HepG2 (cell line): ENCODE measurements around the gene RAB40C. TPM values are rescaled to one million over a fixed set of nuclear protein-coding genes. Genes with fewer than 3 reads are reported as not detected.
A peak's percentile ranks its signal among the peaks of the same experiment; 100 is the strongest.

Experiments
- ATAC-seq: fragments of 200-7000 bp; cut with Tn5 transposase; 3 replicates; pipeline ENCODE4 v1.9.1; 2020; ENCODE audit warnings: mild to moderate bottlenecking, moderate library complexity
- BruUV-seq: library from RNA; stranded (reverse); fragments of 400-500 nt; replicated peaks from 2 replicates; lab custom pipeline; 2021; lab: Mats Ljungman, UMichigan
- CTCF ChIA-PET: fragments of 300-600 bp; formaldehyde crosslinking; extraction: SDS; loops from one replicate; lab custom pipeline; 2021; ENCODE audit warnings: low total read pairs, inconsistent platforms, low intra/inter-chr PET ratio; lab: Yijun Ruan, JAX
- POLR2A ChIA-PET: fragments of 350-600 bp; sonication (Branson Sonifier 250); formaldehyde crosslinking; loops from one replicate; lab custom pipeline; 2020; ENCODE audit warnings: antibody characterized with exemption, inconsistent platforms; lab: Yijun Ruan, JAX
- DNase-seq: peaks from one replicate; pipeline ENCODE4 v3.0.0-alpha.2; 2015; ENCODE audit warnings: low spot score
- FAIRE-seq: peaks from 3 replicates; lab custom pipeline; 2011; peaks lifted over from hg19 to GRCh38; lab: Jason Lieb, UNC
- H2AFZ ChIP-seq: one replicate; pipeline ENCODE4 v1.6.1; 2011; ENCODE audit warnings: low read length, inconsistent platforms
- H3K27ac ChIP-seq: fragments of 300-600 bp; 3 replicates; pipeline ENCODE4 v1.8.0; 2011; ENCODE audit warnings: mixed run types, mild to moderate bottlenecking, mixed read lengths, low read length, inconsistent platforms; ENCODE audit not compliant: insufficient read depth; ENCODE audit errors: extremely low read length
- H3K27me3 ChIP-seq, 2 experiments: fragments of 200-600 bp in 1 of 2; 2 replicates in 1 of 2; 3 replicates in 1 of 2; pipeline versions ENCODE4 v1.6.0 to v1.8.0; 2011; ENCODE audit warnings: low read length in 2 of 2, mild to moderate bottlenecking in 2 of 2, moderate library complexity in 2 of 2, inconsistent platforms in 1 of 2; ENCODE audit not compliant: insufficient read depth in 2 of 2, control insufficient read depth in 1 of 2
- H3K36me3 ChIP-seq, 2 experiments: fragments of 200-600 bp in 1 of 2; replicated peaks in 1 of 2; 2 replicates in 1 of 2; 3 replicates in 1 of 2; pipeline versions ENCODE4 v1.5.1 to v1.8.0; 2011; ENCODE audit warnings: low read length in 2 of 2, inconsistent platforms in 1 of 2; ENCODE audit not compliant: insufficient read depth in 2 of 2, control insufficient read depth in 1 of 2
- H3K4me1 ChIP-seq: 2 replicates; pipeline ENCODE4 v1.5.1; 2012; ENCODE audit warnings: low read length, inconsistent platforms; ENCODE audit not compliant: insufficient read depth
- H3K4me2 ChIP-seq: 2 replicates; pipeline ENCODE4 v1.6.0; 2011; ENCODE audit warnings: low read depth, low read length, inconsistent platforms
- H3K4me3 ChIP-seq, 3 experiments: fragments of 200-600 bp in 1 of 3; sonication (generic), shearing (Covaris generic) in 1 of 3; replicated peaks in 1 of 3; 2 replicates each; pipeline ENCODE4 v1.5.1; 2011 to 2016; ENCODE audit warnings: low read length in 3 of 3, inconsistent platforms in 2 of 3, low read depth in 2 of 3, mild to moderate bottlenecking in 2 of 3, control low read depth in 1 of 3, mixed read lengths in 1 of 3; ENCODE audit not compliant: insufficient read depth in 1 of 3
- H3K79me2 ChIP-seq: one replicate; pipeline ENCODE4 v1.6.1; 2011; ENCODE audit warnings: low read length, inconsistent platforms; ENCODE audit not compliant: insufficient read depth
- H3K9ac ChIP-seq: 2 replicates; pipeline ENCODE4 v1.6.0; 2011; ENCODE audit warnings: mild to moderate bottlenecking, low read depth, low read length, inconsistent platforms; ENCODE audit not compliant: insufficient read depth
- H3K9me3 ChIP-seq: 2 replicates; pipeline ENCODE4 v1.5.1; 2012; ENCODE audit warnings: mild to moderate bottlenecking, low read length
- H4K20me1 ChIP-seq: 2 replicates; pipeline ENCODE4 v1.6.0; 2011; ENCODE audit warnings: inconsistent platforms, mild to moderate bottlenecking, low read length, moderate library complexity; ENCODE audit not compliant: insufficient read depth
- EZH2 ChIP-seq: conservative IDR thresholded peaks from 2 replicates; pipeline ENCODE4 v1.6.1; 2012; ENCODE audit warnings: mild to moderate bottlenecking, low read depth, low read length, moderate library complexity
- FOXO1 ChIP-seq: sonication (generic); formaldehyde crosslinking; IDR thresholded peaks from 2 replicates; pipeline ENCODE4 v1.4.0; 2020; ENCODE audit warnings: missing genetic modification reagents
- GTF3A ChIP-seq: sonication (generic); formaldehyde crosslinking; conservative IDR thresholded peaks from 2 replicates; pipeline ENCODE4 v1.4.0; 2020; ENCODE audit warnings: mild to moderate bottlenecking, missing genetic modification reagents
- HNRNPH1 ChIP-seq: fragments of 200-400 bp; formaldehyde crosslinking; optimal IDR thresholded peaks from 2 replicates; pipeline ENCODE3; 2017; ENCODE audit warnings: mild to moderate bottlenecking, low read depth, low read length
- KDM2A ChIP-seq: sonication (generic); formaldehyde crosslinking; IDR thresholded peaks from 2 replicates; pipeline ENCODE4 v1.4.0; 2020; ENCODE audit warnings: low read depth, missing genetic modification reagents, borderline replicate concordance
- MXD1 ChIP-seq: sonication (generic); formaldehyde crosslinking; IDR thresholded peaks from 2 replicates; pipeline ENCODE4 v1.4.0; 2020; ENCODE audit warnings: mild to moderate bottlenecking, missing genetic modification reagents
- NFKB2 ChIP-seq: sonication (generic); formaldehyde crosslinking; IDR thresholded peaks from 2 replicates; pipeline ENCODE4 v1.4.0; 2020; ENCODE audit warnings: missing genetic modification reagents, borderline replicate concordance
- PATZ1 ChIP-seq: sonication (generic); formaldehyde crosslinking; IDR thresholded peaks from 2 replicates; pipeline ENCODE4 v1.4.0; 2020; ENCODE audit warnings: missing genetic modification reagents
- REXO4 ChIP-seq: sonication (generic); formaldehyde crosslinking; IDR thresholded peaks from 2 replicates; pipeline ENCODE4 v1.8.0; 2022; ENCODE audit warnings: missing genetic modification reagents, mild to moderate bottlenecking, borderline replicate concordance
- SALL1 ChIP-seq: sonication (generic); formaldehyde crosslinking; IDR thresholded peaks from 2 replicates; pipeline ENCODE4 v1.8.0; 2022; ENCODE audit warnings: mild to moderate bottlenecking, missing genetic modification reagents
- TEF ChIP-seq: sonication (generic); formaldehyde crosslinking; IDR thresholded peaks from 2 replicates; pipeline ENCODE4 v1.5.0; 2020; ENCODE audit warnings: missing genetic modification reagents
- THAP7 ChIP-seq: sonication (generic); formaldehyde crosslinking; IDR thresholded peaks from 2 replicates; pipeline ENCODE4 v1.8.1; 2023; ENCODE audit warnings: mild to moderate bottlenecking, missing genetic modification reagents
- ZNF547 ChIP-seq: sonication (generic); formaldehyde crosslinking; IDR thresholded peaks from 2 replicates; pipeline ENCODE4 v1.5.1; 2020; ENCODE audit warnings: mild to moderate bottlenecking, missing genetic modification reagents
- ZNF788 ChIP-seq: sonication (generic); formaldehyde crosslinking; IDR thresholded peaks from 2 replicates; pipeline ENCODE4 v1.5.0; 2020; ENCODE audit warnings: mild to moderate bottlenecking, missing genetic modification reagents, borderline replicate concordance
- ZNF790 ChIP-seq: sonication (generic); formaldehyde crosslinking; IDR thresholded peaks from 2 replicates; pipeline ENCODE4 v1.8.0; 2022; ENCODE audit warnings: missing genetic modification reagents, mild to moderate bottlenecking, borderline replicate concordance
- ZNF816 ChIP-seq: sonication (generic); formaldehyde crosslinking; IDR thresholded peaks from 2 replicates; pipeline ENCODE4 v1.8.0; 2022; ENCODE audit warnings: missing genetic modification reagents, mild to moderate bottlenecking, borderline replicate concordance
- ZNF850 ChIP-seq: sonication (generic); formaldehyde crosslinking; conservative IDR thresholded peaks from 2 replicates; pipeline ENCODE4 v1.9.0; 2021; ENCODE audit warnings: mild to moderate bottlenecking, missing genetic modification reagents
- ZSCAN22 ChIP-seq: sonication (generic); formaldehyde crosslinking; IDR thresholded peaks from 2 replicates; pipeline ENCODE4 v1.4.0; 2020; ENCODE audit warnings: mild to moderate bottlenecking, missing genetic modification reagents
- ZSCAN31 ChIP-seq: sonication (generic); formaldehyde crosslinking; IDR thresholded peaks from 2 replicates; pipeline ENCODE4 v1.5.0; 2020; ENCODE audit warnings: low read depth, mild to moderate bottlenecking, missing genetic modification reagents
- WGBS: methylation state at CpG from one replicate; pipeline ENCODE4 v1.1.6; 2017; ENCODE audit warnings: low lambda C conversion rate; 5-methylcytosine and 5-hydroxymethylcytosine counted together
- in situ Hi-C: cut with HindIII; loops from 2 replicates; pipeline ENCODE4 v1.10.0; 2017; ENCODE audit warnings: low pct_unique_long_range_greater_than_20kb; ENCODE audit not compliant: extremely low pct_ligation_motif_present
- intact Hi-C: fragments of 100-400 bp; cut with micrococcal nuclease; formaldehyde crosslinking; loops from one replicate; pipeline ENCODE4 v1.10.0; 2022; ENCODE audit not compliant: unreplicated experiment
- polyA plus RNA-seq, 8 experiments: library from polyadenylated mRNA; depleted of rRNA in 3 of 8; stranded (reverse) in 7 of 8; unstranded in 1 of 8; fragments of >200 nt; fragmentation: Illumina TruSeq in 4 of 8; extraction: Trizol in 4 of 8; gene quantifications; 2 replicates each; pipeline versions ENCODE4 v1.2.1 to v1.2.3, GENCODE V29; 2011 to 2016; ENCODE audit warnings: low read depth in 4 of 8, missing spikeins in 1 of 8, mixed read lengths in 1 of 8; ENCODE audit not compliant: insufficient read depth in 1 of 8
- total RNA-seq, 5 experiments: library from RNA; depleted of rRNA; stranded (reverse); fragments of >200 nt; fragmentation: Illumina TruSeq; extraction: Trizol; gene quantifications; 2 replicates each; pipeline ENCODE4 v1.2.3, GENCODE V29; 2016; ENCODE audit warnings: low read depth in 1 of 5

Gene RAB40C
- total and polyA plus RNA-seq, 2 of the 13 experiments (the other 11 are each of a cell fraction or from before 2014, with no cell fraction given): 7.7 to 11.5 TPM

GRCh38 chr16:559411-560203 lies 30.3 kb upstream of the RAB40C start:
- Histone ChIP-seq H4K20me1 (no peaks in the 10 kb centered on the region), H3K4me3 (peak overlapping the region; percentile 5 to 67 (median 25)), H3K4me2 (peak overlapping the region; percentile 85), H2AFZ (no peak overlapping the region), H3K79me2 (no peaks in the 10 kb centered on the region), H3K9ac (peak overlapping the region; percentile 49; the same call in 1 of the 2 replicates), H3K9me3 (no peaks in the 10 kb centered on the region), H3K27me3 (peaks cover 14 to 49% of the 10 kb centered on the region in 2 experiments), H3K36me3 (no peaks in the 10 kb centered on the region), H3K27ac (no peak overlapping the region), H3K4me1 (peaks cover 72% of the 10 kb centered on the region)
- intact Hi-C loops: no loop called here
- POLR2A ChIA-PET: interaction anchor here (0.5 to 2.3 kb wide), 5 partner anchors 17 to 862 kb away, joined by 3 to 17 read pairs (median 3); no protein-coding TSS in a partner anchor
- ATAC-seq (peak; percentile 41), FAIRE-seq (no peak), DNase-seq (no peak)
- BruUV-seq: no TSS peak
- CTCF ChIA-PET: no interaction called here
- in situ Hi-C loops: no loop called here
- WGBS: 7% methylated on average over 13 of the region's 62 CpGs
- 0 out of 2 replicates have a peak, but pooled peaks have one; percentile 29 for TF ChIP-seq ZSCAN31 (CRISPR knock-in tag)
- TF ChIP-seq TEF (CRISPR knock-in tag): no peak
- TF ChIP-seq HNRNPH1: no peak
- TF ChIP-seq ZNF547 (CRISPR knock-in tag): no peak
- no peak for TF ChIP-seq GTF3A
- TF ChIP-seq ZNF850 (CRISPR knock-in tag): 0 out of 2 replicates have a peak, but pooled peaks have one; percentile 42
- TF ChIP-seq PATZ1 (CRISPR knock-in tag): 0 out of 2 replicates have a peak, but pooled peaks have one; percentile 13
- no peak for TF ChIP-seq REXO4 (CRISPR knock-in tag)
- TF ChIP-seq MXD1 (CRISPR knock-in tag): 0 out of 2 replicates have a peak, but pooled peaks have one; percentile 34
- TF ChIP-seq ZNF790 (CRISPR knock-in tag): no peak
- TF ChIP-seq ZSCAN22: no peak
- peak; percentile 20; the same call in 1 of the 2 replicates for TF ChIP-seq SALL1 (CRISPR knock-in tag)
- TF ChIP-seq ZNF816 (CRISPR knock-in tag): 0 out of 2 replicates have a peak, but pooled peaks have one; percentile 38
- TF ChIP-seq EZH2: peak; percentile 34; the same call in 1 of the 2 replicates
- 0 out of 2 replicates have a peak, but pooled peaks have one; percentile 5 for TF ChIP-seq ZNF788
- no peak for TF ChIP-seq THAP7 (CRISPR knock-in tag)
- TF ChIP-seq FOXO1: no peak
- TF ChIP-seq NFKB2 (CRISPR knock-in tag): peak; percentile 1; the same call in 1 of the 2 replicates
- 0 out of 2 replicates have a peak, but pooled peaks have one; percentile 22 for TF ChIP-seq KDM2A
